Measurements from ENCODE around the gene FBF1. TPM values are rescaled to one million over a fixed set of nuclear protein-coding genes. Genes with fewer than 3 reads are reported as not detected.

The FBF1 gene
- total and polyA plus RNA-seq, 9 of the 15 experiments (the other 6 are each of a cell fraction or from before 2014, with no cell fraction given), result 0.46 to 14.9 (median 7.5) TPM

DNA sequence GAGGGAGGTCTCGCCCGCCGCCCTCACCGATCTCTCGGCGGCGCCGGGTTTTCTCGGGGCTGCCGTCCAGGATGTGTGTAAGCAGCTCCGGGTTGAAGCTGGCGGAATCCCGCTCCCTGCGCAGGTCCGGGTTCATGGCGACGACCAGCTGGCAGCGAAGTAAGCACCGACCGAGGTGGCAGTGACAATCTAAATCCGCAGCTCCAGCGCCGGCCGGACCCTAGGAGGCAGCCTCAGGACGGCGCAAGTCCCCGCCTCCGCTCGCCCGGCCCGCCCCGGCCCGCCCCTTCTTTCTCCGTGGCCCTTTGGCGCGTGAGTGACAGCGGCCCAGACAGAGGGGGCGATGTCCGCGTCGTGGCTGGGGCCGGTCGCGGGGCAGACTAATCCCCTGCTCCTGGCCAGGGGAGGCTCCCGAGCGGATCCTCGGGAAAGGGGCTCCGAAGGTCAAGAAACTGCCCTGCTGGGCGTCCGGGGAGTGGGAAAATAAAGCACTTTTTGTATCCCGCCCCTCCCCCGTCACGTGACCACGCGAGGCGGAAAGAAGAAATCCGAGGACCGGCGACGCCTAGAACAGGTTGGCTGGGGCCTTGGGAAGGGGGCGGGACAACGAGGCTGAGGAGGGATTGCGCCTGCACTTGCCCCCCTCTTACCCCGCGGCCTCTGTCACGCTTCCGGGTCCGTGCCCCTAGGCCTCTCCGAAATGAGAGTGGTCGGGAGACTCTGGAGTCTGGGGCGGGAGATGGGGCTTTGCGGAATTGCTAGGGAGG, 38.3 kb upstream of the FBF1 start, which contains the start of the genes ACOX1 and TEN1 (continued):
- TF ChIP-seq, protein P1, sequence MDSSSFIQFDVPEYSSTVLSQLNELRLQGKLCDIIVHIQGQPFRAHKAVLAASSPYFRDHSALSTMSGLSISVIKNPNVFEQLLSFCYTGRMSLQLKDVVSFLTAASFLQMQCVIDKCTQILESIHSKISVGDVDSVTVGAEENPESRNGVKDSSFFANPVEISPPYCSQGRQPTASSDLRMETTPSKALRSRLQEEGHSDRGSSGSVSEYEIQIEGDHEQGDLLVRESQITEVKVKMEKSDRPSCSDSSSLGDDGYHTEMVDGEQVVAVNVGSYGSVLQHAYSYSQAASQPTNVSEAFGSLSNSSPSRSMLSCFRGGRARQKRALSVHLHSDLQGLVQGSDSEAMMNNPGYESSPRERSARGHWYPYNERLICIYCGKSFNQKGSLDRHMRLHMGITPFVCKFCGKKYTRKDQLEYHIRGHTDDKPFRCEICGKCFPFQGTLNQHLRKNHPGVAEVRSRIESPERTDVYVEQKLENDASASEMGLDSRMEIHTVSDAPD (CRISPR knock-in tag; IDR thresholded peaks at IDR 0.05), result no peak
- TF ChIP-seq NFIX (CRISPR knock-in tag; IDR thresholded peaks at IDR 0.05; ENCODE audit: low read depth) (no peak), KLF13 (tag; IDR thresholded peaks at IDR 0.05; ENCODE audit: borderline replicate concordance, low read depth) (0 out of 2 replicates have a peak, but pooled peaks have one; percentile 75), TEAD1 (CRISPR knock-in tag; IDR thresholded peaks at IDR 0.05) (peak; percentile 35 to 64; a peak in 2 of 4 replicates), ZNF146 (CRISPR knock-in tag; IDR thresholded peaks at IDR 0.05; ENCODE audit: unreplicated experiment) (no peak), NBN (IDR thresholded peaks at IDR 0.05; ENCODE audit: low read depth) (no peak; the same call in 1 of the 2 replicates), LARP7 (IDR thresholded peaks at IDR 0.05) (no peak), SNIP1 (IDR thresholded peaks at IDR 0.05; ENCODE audit: low read depth) (no peak), ZNF780A (CRISPR knock-in tag; IDR thresholded peaks at IDR 0.05) (no peak), CEBPG (CRISPR knock-in tag; IDR thresholded peaks at IDR 0.05) (no peak), CEBPG (tag; conservative IDR thresholded peaks at IDR 0.05 in 1 of 2, IDR thresholded peaks at IDR 0.05 in 1 of 2) (no peak), HDAC3 (IDR thresholded peaks at IDR 0.05; ENCODE audit: borderline replicate concordance, partially characterized antibody) (no peak), PHTF2 (CRISPR knock-in tag; IDR thresholded peaks at IDR 0.05) (no peak), CTBP1 (IDR thresholded peaks at IDR 0.05; ENCODE audit: borderline replicate concordance) (peak; percentile 45)
- TF ChIP-seq, protein P2, sequence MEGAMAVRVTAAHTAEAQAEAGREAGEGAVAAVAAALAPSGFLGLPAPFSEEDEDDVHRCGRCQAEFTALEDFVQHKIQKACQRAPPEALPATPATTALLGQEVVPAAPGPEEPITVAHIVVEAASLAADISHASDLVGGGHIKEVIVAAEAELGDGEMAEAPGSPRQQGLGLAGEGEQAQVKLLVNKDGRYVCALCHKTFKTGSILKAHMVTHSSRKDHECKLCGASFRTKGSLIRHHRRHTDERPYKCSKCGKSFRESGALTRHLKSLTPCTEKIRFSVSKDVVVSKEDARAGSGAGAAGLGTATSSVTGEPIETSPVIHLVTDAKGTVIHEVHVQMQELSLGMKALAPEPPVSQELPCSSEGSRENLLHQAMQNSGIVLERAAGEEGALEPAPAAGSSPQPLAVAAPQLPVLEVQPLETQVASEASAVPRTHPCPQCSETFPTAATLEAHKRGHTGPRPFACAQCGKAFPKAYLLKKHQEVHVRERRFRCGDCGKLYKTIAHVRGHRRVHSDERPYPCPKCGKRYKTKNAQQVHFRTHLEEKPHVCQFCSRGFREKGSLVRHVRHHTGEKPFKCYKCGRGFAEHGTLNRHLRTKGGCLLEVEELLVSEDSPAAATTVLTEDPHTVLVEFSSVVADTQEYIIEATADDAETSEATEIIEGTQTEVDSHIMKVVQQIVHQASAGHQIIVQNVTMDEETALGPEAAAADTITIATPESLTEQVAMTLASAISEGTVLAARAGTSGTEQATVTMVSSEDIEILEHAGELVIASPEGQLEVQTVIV (CRISPR knock-in tag; IDR thresholded peaks at IDR 0.05; ENCODE audit: borderline replicate concordance), result no peak
- TF ChIP-seq, protein P3, sequence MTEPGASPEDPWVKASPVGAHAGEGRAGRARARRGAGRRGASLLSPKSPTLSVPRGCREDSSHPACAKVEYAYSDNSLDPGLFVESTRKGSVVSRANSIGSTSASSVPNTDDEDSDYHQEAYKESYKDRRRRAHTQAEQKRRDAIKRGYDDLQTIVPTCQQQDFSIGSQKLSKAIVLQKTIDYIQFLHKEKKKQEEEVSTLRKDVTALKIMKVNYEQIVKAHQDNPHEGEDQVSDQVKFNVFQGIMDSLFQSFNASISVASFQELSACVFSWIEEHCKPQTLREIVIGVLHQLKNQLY (CRISPR knock-in tag; conservative IDR thresholded peaks at IDR 0.05), result 0 out of 4 replicates have a peak, but pooled peaks of 1 of the 2 experiments have one; percentile 7
- TF ChIP-seq, protein P4, sequence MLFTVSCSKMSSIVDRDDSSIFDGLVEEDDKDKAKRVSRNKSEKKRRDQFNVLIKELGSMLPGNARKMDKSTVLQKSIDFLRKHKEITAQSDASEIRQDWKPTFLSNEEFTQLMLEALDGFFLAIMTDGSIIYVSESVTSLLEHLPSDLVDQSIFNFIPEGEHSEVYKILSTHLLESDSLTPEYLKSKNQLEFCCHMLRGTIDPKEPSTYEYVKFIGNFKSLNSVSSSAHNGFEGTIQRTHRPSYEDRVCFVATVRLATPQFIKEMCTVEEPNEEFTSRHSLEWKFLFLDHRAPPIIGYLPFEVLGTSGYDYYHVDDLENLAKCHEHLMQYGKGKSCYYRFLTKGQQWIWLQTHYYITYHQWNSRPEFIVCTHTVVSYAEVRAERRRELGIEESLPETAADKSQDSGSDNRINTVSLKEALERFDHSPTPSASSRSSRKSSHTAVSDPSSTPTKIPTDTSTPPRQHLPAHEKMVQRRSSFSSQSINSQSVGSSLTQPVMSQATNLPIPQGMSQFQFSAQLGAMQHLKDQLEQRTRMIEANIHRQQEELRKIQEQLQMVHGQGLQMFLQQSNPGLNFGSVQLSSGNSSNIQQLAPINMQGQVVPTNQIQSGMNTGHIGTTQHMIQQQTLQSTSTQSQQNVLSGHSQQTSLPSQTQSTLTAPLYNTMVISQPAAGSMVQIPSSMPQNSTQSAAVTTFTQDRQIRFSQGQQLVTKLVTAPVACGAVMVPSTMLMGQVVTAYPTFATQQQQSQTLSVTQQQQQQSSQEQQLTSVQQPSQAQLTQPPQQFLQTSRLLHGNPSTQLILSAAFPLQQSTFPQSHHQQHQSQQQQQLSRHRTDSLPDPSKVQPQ (CRISPR knock-in tag; IDR thresholded peaks at IDR 0.05; ENCODE audit: borderline replicate concordance), result no peak
- TF ChIP-seq, protein P5, sequence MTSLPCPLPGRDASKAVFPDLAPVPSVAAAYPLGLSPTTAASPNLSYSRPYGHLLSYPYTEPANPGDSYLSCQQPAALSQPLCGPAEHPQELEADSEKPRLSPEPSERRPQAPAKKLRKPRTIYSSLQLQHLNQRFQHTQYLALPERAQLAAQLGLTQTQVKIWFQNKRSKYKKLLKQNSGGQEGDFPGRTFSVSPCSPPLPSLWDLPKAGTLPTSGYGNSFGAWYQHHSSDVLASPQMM (CRISPR knock-in tag; IDR thresholded peaks at IDR 0.05), result no peak
